Measurements from ENCODE around the gene COPZ1.
"Not testable (repeated sequence)": the region's sequence is repeated elsewhere in the genome, so short reads cannot be mapped to it uniquely, and the experiment has no call there.

COPZ1 gene

GRCh38 chr12:54324617-54325441 lies at the start of gene COPZ1:
Gene COPZ1, plus strand, starts transcription at chr12:54325131. Its CDS starts 33 bp downstream, at chr12:54325164.
- DNase-seq: peak; percentile 92

- DNase-seq: no peak
Measured at GRCh38 chr12:54276368-54276767, 48.6 kb upstream of the COPZ1 start.

DNA sequence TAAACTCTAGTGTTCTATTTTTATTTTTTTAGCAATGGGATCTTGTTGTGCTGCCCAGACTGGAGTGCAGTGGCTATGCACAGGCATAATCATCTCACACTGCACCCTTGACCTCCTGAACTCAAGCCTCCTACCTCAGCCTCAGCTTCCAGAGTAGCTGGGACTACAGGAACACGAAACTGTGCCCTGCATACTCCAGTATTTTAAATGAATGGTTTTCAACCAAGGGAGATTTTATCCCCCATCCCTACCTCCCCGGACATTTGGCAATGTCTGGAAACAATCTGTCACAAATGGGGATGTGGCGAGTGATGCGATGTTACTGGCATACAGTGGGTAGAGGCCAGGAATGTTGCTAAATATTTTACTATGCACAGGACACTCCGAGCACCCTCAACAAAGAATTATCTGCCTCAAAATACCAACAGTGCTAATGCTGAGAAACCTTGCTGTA lies 47.1 kb upstream of the COPZ1 start:
- DNase-seq: no peak

GRCh38 chr12:54279227-54279631 lies 45.7 kb upstream of the COPZ1 start:
- no peak for DNase-seq

GRCh38 chr12:54279632-54280467 lies 45.1 kb upstream of the COPZ1 start, which contains the start of gene CBX5:
Gene CBX5, minus strand, starts transcription at chr12:54280122. Its CDS starts 22,472 bp downstream, at chr12:54257650.
- peak; percentile 99 for DNase-seq

DNA sequence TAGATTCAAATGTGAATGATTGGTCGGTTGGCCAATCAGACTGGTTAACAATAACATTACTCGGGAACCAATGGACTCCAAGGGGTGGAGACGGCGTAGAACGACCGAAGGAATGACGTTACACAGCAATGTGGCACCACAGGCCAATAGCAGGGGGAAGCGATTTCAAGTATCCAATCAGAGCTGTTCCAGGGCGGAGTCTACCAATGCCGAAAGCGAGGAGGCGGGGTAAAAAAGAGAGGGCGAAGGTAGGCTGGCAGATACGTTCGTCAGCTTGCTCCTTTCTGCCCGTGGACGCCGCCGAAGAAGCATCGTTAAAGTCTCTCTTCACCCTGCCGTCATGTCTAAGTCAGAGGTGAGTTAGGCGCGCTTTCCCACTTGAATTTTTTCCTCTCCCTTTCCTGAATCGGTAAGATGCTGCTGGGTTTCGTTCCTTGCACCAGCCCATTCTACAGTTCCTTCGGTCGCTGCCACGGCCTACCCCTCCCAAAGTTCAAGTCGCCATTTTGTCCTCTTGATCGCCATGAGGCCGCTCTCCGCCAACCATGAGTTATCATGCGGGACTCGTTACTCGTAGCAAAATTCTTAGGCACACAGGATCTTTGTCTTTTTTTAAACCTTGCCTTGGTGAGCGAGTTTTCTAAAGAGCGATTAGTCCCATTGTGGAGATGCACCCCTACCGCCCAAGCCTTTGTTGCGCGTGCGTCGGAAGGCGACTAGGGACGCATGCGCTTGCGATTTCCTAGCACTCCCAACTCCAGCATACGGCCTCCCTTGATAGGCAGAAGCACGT lies 44.3 kb upstream of the COPZ1 start, which contains the start of gene HNRNPA1:
TSS of gene HNRNPA1 (plus strand) at position 259 of the 793 bp plus-strand sequence. CDS start at position 341, 82 bp downstream.
- peak; percentile 93 for DNase-seq

DNA sequence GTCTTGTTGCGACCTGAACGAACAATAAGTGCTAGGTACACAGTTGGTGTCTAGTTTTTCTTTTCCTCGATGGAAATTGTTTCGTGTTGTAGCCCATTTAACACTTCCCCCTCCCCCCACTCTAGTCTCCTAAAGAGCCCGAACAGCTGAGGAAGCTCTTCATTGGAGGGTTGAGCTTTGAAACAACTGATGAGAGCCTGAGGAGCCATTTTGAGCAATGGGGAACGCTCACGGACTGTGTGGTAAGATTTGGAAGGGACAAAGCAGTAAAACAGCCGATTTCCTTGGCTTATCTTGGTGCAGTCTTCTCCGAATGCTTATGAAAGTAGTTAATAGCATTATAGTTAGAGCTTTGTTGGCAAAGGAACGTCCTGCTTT lies 43.7 kb upstream of the COPZ1 start:
- not testable (repeated sequence) for DNase-seq

DNA sequence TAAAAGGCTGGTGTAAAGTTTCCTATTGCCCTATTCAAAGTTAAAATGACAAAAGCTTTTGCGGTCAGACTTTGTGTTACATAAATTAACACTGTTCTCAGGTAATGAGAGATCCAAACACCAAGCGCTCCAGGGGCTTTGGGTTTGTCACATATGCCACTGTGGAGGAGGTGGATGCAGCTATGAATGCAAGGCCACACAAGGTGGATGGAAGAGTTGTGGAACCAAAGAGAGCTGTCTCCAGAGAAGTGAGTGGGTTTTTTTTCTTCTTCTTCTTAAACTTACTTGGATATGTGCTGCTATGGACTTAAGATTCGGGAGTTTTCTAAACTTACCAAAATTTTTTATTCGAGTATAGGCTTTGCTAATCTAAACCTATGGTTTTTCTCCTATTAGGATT lies 43.2 kb upstream of the COPZ1 start:
- not testable (repeated sequence) for DNase-seq

GRCh38 chr12:54282949-54283593 lies 41.9 kb upstream of the COPZ1 start:
- DNase-seq: peak; percentile 71

DNA sequence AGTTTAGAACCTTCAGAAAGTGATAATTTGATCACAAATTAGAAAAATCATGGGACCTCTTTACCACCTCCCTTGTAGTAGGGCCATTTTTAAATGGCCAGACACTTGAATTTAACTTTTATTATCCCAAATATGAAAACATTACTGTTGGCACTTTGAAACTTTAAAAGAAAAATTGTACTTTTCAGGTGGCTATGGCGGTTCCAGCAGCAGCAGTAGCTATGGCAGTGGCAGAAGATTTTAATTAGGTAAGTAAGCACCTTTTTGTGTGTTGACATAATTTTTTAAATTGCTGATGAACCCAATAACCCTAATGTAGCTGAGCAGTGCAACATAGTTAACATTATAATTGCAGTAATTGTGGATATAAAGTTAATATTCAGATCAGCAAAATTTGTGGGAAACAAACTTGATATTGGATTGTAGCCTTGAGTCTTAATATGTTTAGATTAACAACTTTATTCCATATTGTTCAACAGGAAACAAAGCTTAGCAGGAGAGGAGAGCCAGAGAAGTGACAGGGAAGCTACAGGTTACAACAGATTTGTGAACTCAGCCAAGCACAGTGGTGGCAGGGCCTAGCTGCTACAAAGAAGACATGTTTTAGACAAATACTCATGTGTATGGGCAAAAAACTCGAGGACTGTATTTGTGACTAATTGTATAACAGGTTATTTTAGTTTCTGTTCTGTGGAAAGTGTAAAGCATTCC lies 40.7 kb upstream of the COPZ1 start:
- DNase-seq: not testable (repeated sequence)

DNA sequence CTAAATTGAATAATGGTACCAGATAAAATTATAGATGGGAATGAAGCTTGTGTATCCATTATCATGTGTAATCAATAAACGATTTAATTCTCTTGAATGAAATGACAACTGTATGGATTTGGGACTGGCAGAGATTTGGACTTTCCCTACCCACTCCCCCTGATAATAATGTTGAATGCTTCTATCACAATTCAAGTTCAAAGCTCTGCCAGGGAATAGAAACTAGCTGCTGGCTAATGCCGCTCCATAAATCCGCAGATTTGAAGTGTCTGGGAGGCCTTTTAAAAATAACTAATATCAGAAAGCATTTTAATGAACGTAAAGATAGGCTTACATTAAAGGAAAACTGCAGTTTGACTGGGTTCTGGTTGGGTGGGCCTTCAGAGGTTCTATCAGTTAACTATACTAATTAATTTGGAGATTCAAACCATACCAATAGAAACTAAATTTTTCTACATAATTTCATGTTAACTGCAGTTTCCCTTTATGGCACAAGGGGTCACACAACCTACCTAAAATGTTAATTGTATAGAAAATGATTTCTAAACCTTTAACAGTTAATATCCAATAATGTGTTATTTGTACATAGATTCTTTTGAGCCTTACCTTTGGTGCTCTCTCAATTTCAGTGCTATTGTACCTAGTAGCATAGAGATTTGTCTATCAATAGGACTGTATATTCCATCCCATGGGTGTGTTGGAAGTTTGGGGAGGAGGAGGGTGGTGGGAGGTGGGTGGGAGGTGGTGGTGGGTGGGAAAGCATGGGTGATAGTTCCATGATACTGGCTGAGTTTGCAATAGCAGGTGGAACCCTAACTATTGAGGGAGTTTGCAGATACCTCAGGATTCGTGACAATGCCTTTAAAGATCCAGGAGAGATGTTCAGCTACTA lies 39.5 kb upstream of the COPZ1 start:
- no peak for DNase-seq

GRCh38 chr12:54286042-54287030 lies 38.6 kb upstream of the COPZ1 start:
- peak; percentile 71 for DNase-seq

- peak; percentile 74 for DNase-seq
Measured at GRCh38 chr12:54287261-54288157, 37.4 kb upstream of the COPZ1 start.

- no peak for DNase-seq
Measured at GRCh38 chr12:54292083-54292930, 32.6 kb upstream of the COPZ1 start.

- DNase-seq: no peak
Measured at GRCh38 chr12:54292931-54293241, 32.0 kb upstream of the COPZ1 start.

GRCh38 chr12:54294152-54294952 lies 30.6 kb upstream of the COPZ1 start:
- DNase-seq: peak; percentile 82

Measured in activated CD8-positive, alpha-beta memory T cell treated with anti-CD3 and anti-CD28 coated beads for 24 hours (primary cell).